CD8-positive, alpha-beta memory T cell (primary cell): ENCODE data around the gene CBFA2T3. TPM values are rescaled to one million over a fixed set of nuclear protein-coding genes. Genes with fewer than 3 reads are reported as not detected.
A peak's percentile ranks its signal among the peaks of the same experiment; 100 is the strongest.
"Not testable (repeated sequence)": the region's sequence is repeated elsewhere in the genome, so short reads cannot be mapped to it uniquely, and the experiment has no call there.

ENCODE experiments used
- CTCF ChIA-PET: fragments of 350-600 bp; sonication (Branson Sonifier 250); formaldehyde crosslinking; loops from one replicate; lab custom pipeline; 2021; ENCODE audit warnings: antibody characterized with exemption; lab: Charles Lee
- POLR2A ChIA-PET: fragments of 350-600 bp; sonication (Branson Sonifier 250); formaldehyde crosslinking; loops from one replicate; lab custom pipeline; 2021; ENCODE audit warnings: antibody characterized with exemption; lab: Charles Lee
- DNase-seq, 5 donors: peaks; one replicate each; pipeline versions ENCODE4 v3.0.0 to v3.0.0-alpha.2; 2020 to 2022; ENCODE audit warnings: mixed read lengths in 1 of 5
- H3K27ac ChIP-seq: one replicate; pipeline ENCODE4 v1.7.0; 2013; ENCODE audit warnings: low read depth, mild to moderate bottlenecking, low read length, moderate library complexity
- H3K27me3 ChIP-seq: 2 replicates; pipeline ENCODE4 v1.7.0; 2013; ENCODE audit warnings: low read length, mild to moderate bottlenecking; ENCODE audit not compliant: insufficient read depth, poor library complexity, severe bottlenecking
- H3K36me3 ChIP-seq: 2 replicates; pipeline ENCODE4 v1.7.0; 2013; ENCODE audit warnings: mild to moderate bottlenecking, low read length, moderate library complexity; ENCODE audit not compliant: insufficient read depth
- H3K4me1 ChIP-seq: 2 replicates; pipeline ENCODE4 v1.7.0; 2013; ENCODE audit warnings: mild to moderate bottlenecking, low read length, moderate library complexity; ENCODE audit not compliant: insufficient read depth
- H3K4me3 ChIP-seq: 2 replicates; pipeline ENCODE4 v1.7.0; 2013; ENCODE audit warnings: mild to moderate bottlenecking, low read length
- H3K9me3 ChIP-seq: 2 replicates; pipeline ENCODE4 v1.7.0; 2013; ENCODE audit warnings: mild to moderate bottlenecking, low read length
- H3K27ac Mint-ChIP-seq, 8 donors: one replicate each; pipeline ENCODE4 v1.8.0; 2020 to 2021; ENCODE audit warnings: mixed read lengths in 8 of 8, mild to moderate bottlenecking in 6 of 8, inconsistent platforms in 3 of 8, moderate library complexity in 3 of 8
- H3K27me3 Mint-ChIP-seq, 2 donors: one replicate each; pipeline ENCODE4 v1.8.0; 2020 to 2021; ENCODE audit warnings: mixed read lengths in 2 of 2, mild to moderate bottlenecking in 1 of 2, moderate library complexity in 1 of 2
- H3K36me3 Mint-ChIP-seq, 3 donors: one replicate each; pipeline ENCODE4 v1.8.0; 2020 to 2021; ENCODE audit warnings: mixed read lengths in 3 of 3, inconsistent platforms in 1 of 3, mild to moderate bottlenecking in 1 of 3
- H3K4me1 Mint-ChIP-seq, 3 donors: one replicate each; pipeline ENCODE4 v1.8.0; 2020 to 2021; ENCODE audit warnings: mixed read lengths in 3 of 3, inconsistent platforms in 1 of 3, mild to moderate bottlenecking in 1 of 3
- H3K4me3 Mint-ChIP-seq, 7 donors: one replicate each; pipeline ENCODE4 v1.8.0; 2020 to 2021; ENCODE audit warnings: mixed read lengths in 7 of 7, mild to moderate bottlenecking in 6 of 7, moderate library complexity in 4 of 7, inconsistent platforms in 2 of 7
- H3K9me3 Mint-ChIP-seq, 5 donors: one replicate each; pipeline ENCODE4 v1.8.0; 2020 to 2022; ENCODE audit warnings: mixed read lengths in 5 of 5, mild to moderate bottlenecking in 3 of 5, moderate library complexity in 2 of 5, inconsistent platforms in 1 of 5
- polyA plus RNA-seq: library from polyadenylated mRNA; unstranded; fragments of 300-500 nt; fragmentation: Illumina TruSeq; gene quantifications from one replicate; pipeline ENCODE4 v1.2.3, GENCODE V29; 2021
- total RNA-seq, 2 experiments: library from RNA; stranded (reverse); gene quantifications; one replicate each; pipeline ENCODE4 v1.2.3, GENCODE V29; 2021

The CBFA2T3 gene
- total and polyA plus RNA-seq, 3 experiments from 2014 or later, result 0.22 TPM; not detected in 2

DNA sequence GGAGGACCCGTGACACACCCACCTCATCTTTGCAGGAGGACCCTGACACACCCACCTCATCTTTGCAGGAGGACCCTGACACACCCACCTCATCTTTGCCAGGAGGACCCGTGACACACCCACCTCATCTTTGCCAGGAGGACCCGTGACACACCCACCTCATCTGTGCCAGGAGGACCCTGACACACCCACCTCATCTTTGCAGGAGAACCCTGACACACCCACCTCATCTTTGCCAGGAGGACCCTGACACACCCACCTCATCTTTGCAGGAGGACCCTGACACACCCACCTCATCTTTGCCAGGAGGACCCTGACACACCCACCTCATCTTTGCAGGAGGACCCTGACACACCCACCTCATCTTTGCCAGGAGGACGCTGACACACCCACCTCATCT, 31.8 kb upstream of the CBFA2T3 start:
- H3K9me3 ChIP-seq, H3K4me1 Mint-ChIP-seq, H3K27ac ChIP-seq, H3K36me3 Mint-ChIP-seq, POLR2A ChIA-PET, H3K4me3 Mint-ChIP-seq, H3K4me3 ChIP-seq, H3K4me1 ChIP-seq, H3K27me3 ChIP-seq, H3K9me3 Mint-ChIP-seq, H3K36me3 ChIP-seq, CTCF ChIA-PET: not testable (repeated sequence)
- peak in 1 of 5 donors; percentile 26 for DNase-seq
- Mint-ChIP-seq H3K27ac (peak overlapping the region in 1 of 8 donors; percentile 50), H3K27me3 (peaks cover 29 to 44% of the 10 kb centered on the region in 2 donors)

DNA sequence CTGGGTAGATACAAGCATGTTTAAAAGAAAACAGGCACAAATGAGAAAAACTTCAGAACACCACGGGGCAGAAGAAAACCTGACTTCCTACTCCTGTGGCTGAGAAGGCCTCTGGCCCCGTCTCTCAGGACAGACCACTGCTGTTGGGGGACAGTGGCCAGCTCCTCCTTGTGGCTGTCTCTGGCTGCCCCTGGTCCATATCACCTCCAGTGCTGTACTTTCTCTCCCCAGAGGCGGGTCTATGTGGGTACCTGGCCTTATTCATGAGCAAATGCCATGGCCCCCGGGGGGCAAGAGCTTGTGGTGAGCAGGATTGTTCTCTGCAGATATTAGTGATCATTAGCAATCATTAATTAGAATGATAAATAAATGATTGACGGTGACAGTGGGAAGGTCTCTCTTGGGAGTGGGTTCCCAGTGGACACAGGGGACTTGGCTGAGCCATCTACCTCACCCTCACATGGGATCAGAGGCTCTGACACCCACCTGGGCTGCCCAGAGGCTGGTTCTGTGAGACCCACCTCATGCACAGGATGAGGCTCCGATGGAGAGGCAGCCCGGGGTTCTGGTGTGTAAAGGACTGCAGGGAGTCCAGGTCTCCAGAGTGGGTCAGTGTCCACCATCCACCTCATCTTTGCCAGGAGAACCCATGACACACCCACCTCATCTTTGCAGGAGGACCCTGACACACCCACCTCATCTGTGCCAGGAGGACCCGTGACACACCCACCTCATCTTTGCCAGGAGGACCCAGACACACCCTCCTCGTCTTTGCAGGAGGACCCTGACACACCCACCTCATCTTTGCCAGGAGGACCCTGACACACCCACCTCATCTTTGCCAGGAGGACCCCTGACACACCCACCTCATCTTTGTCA, 30.6 kb upstream of the CBFA2T3 start:
- CTCF ChIA-PET, result no interaction called here
- no peak overlapping the region for H3K4me3 Mint-ChIP-seq
- H3K9me3 ChIP-seq, result no peaks in the 10 kb centered on the region
- H3K4me1 Mint-ChIP-seq, result peaks cover 0 to 8% (median 0%) of the 10 kb centered on the region in 3 donors
- POLR2A ChIA-PET, result no interaction called here
- no peak overlapping the region for H3K4me3 ChIP-seq
- H3K36me3 Mint-ChIP-seq, result no peaks in the 10 kb centered on the region
- peaks cover 24 to 37% of the 10 kb centered on the region in 2 donors for H3K27me3 Mint-ChIP-seq
- peaks cover 0 to 8% (median 0%) of the 10 kb centered on the region in 5 donors for H3K9me3 Mint-ChIP-seq
- no peak overlapping the region for H3K27ac ChIP-seq
- no peaks in the 10 kb centered on the region for H3K27me3 ChIP-seq
- H3K36me3 ChIP-seq, result no peaks in the 10 kb centered on the region
- no peak overlapping the region for H3K27ac Mint-ChIP-seq
- H3K4me1 ChIP-seq, result no peaks in the 10 kb centered on the region
- DNase-seq, result peak in 1 of 5 donors; percentile 34

DNA sequence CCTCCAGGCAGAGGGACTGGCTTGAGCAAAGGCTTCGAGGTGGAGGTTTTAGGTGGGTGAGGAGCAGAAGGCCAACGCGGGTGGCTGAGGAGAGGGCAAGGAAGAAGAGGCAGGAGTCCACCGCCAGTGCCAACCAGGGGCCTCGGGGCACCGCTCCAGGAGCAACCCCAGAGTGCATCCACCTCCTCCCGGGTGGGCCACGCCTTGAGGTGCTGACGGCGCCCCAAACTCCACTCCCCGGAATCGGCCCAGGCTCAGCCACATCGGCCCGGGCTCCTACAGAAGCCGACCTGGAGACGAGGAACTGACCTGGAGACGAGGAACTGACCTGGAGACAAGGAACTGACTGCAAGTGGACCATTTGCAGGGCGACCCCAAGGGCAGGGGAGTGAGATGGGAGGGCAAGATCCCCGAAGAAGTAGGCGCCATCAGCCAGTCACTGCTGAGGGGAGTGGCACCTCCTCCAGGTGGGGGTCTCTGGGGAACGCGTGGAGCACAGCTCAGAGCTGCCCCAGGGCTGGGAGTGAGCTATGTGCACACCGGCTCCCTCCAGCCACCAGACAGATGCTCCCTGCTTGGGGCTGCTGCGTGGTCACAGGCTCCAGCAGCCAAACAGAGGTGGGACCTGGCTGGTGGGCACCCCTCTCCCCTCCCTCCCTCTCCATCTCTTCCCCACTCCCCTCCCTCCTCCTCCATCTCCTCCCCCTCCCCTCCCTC, 29.2 kb upstream of the CBFA2T3 start:
- no peaks in the 10 kb centered on the region for H3K4me1 ChIP-seq
- H3K27me3 Mint-ChIP-seq, result peaks cover 24 to 36% of the 10 kb centered on the region in 2 donors
- H3K9me3 Mint-ChIP-seq, result peaks cover 0 to 10% (median 0%) of the 10 kb centered on the region in 5 donors
- POLR2A ChIA-PET, result no interaction called here
- no peaks in the 10 kb centered on the region for H3K36me3 Mint-ChIP-seq
- H3K4me3 Mint-ChIP-seq, result no peak overlapping the region
- H3K27ac Mint-ChIP-seq, result no peak overlapping the region
- CTCF ChIA-PET, result no interaction called here
- H3K9me3 ChIP-seq, result no peaks in the 10 kb centered on the region
- H3K27ac ChIP-seq, result no peak overlapping the region
- H3K36me3 ChIP-seq, result no peaks in the 10 kb centered on the region
- H3K27me3 ChIP-seq, result no peaks in the 10 kb centered on the region
- peaks cover 0 to 8% (median 0%) of the 10 kb centered on the region in 3 donors for H3K4me1 Mint-ChIP-seq
- H3K4me3 ChIP-seq, result no peak overlapping the region
- DNase-seq, result peak in 1 of 5 donors; percentile 19

DNA sequence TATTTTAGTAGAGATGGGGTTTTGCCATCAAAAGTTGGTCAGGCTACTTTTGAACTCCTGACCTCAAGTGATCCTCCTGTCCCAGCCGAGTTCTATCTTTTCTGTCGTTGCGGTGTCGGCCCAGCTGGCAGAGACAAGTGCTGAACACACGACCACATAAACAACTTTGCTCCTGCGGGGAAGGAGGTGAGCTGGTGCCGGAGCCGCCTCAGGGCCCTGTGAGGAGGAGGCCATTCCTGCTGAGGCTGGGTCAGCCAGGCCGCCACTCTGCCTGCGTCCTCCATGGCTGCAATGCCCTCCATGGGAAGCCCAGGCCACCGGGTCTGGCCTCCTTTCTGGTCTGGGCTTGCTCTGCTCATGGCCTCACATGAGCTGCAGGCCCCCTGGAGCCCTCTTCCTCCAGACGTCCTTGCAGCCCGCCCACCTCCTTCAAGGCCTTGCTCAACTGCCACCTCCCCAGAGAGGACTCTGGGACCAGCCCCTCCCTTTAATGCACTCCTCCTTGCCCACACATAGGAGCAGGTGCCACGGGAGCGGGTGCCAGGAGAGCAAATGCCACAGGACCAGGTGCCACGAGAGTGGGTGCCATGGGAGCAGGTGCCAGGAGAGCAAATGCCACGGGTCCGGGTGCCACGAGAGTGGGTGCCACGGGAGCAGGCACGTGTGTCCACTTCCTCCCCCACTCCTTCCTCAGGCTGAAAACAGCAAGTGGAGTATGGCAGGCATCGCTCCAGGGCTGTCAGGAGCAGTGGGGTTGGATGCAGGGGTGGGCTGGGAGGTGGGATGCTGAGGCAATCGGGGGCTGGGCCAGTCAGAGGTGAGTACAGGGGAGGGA, 28.4 kb upstream of the CBFA2T3 start:
- peak in 1 of 5 donors; percentile 14 for DNase-seq

GRCh38 chr16:89004209-89004831, 27.3 kb upstream of the CBFA2T3 start:
- DNase-seq, result no peak
- ChIA-PET CTCF (no interaction called here), POLR2A (no interaction called here)
- H3K9me3 Mint-ChIP-seq, result peaks cover 0 to 4% (median 2%) of the 10 kb centered on the region in 5 donors
- H3K27ac Mint-ChIP-seq, result no peak overlapping the region
- H3K27me3 ChIP-seq, result no peaks in the 10 kb centered on the region
- no peaks in the 10 kb centered on the region for H3K9me3 ChIP-seq
- no peak overlapping the region for H3K4me3 ChIP-seq
- peaks cover 4 to 14% (median 7%) of the 10 kb centered on the region in 3 donors for H3K4me1 Mint-ChIP-seq
- H3K4me1 ChIP-seq, result no peaks in the 10 kb centered on the region
- no peaks in the 10 kb centered on the region for H3K36me3 ChIP-seq
- H3K27ac ChIP-seq, result peak overlapping the region; percentile 64
- H3K36me3 Mint-ChIP-seq, result no peaks in the 10 kb centered on the region
- no peak overlapping the region for H3K4me3 Mint-ChIP-seq
- peaks cover 17 to 37% of the 10 kb centered on the region in 2 donors for H3K27me3 Mint-ChIP-seq

More for the DNA sequence above, 28.4 kb upstream of the CBFA2T3 start:
- Histone ChIP-seq H3K27ac (no peak overlapping the region), H3K9me3 (no peaks in the 10 kb centered on the region), H3K36me3 (no peaks in the 10 kb centered on the region), H3K27me3 (no peaks in the 10 kb centered on the region), H3K4me1 (no peaks in the 10 kb centered on the region), H3K4me3 (no peak overlapping the region)
- Mint-ChIP-seq H3K4me3 (no peak overlapping the region), H3K27ac (no peak overlapping the region), H3K4me1 (peaks cover 0 to 8% (median 0%) of the 10 kb centered on the region in 3 donors), H3K27me3 (peaks cover 22 to 41% of the 10 kb centered on the region in 2 donors), H3K9me3 (peaks cover 0 to 11% (median 0%) of the 10 kb centered on the region in 5 donors), H3K36me3 (no peaks in the 10 kb centered on the region)
- POLR2A ChIA-PET, result no interaction called here
- CTCF ChIA-PET, result no interaction called here

DNA sequence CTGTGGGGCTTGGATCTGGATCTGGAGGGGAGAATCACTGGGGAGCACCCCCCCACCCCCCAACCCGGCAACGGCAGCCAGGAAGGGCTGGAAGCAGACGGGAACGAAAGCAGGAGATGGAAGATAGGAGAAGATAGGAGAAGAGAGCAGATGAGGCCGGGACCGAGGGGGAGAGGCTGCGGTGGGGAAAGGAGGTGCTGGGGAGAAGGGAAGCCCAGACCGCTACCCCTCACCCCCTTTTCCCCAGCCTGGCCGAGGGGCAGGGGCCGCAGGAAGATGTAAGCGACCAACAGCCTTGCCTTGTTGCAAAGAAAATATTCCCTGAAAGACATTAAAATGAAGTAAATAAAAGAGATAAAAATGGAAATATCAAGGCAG, 26.8 kb upstream of the CBFA2T3 start:
- H3K4me3 Mint-ChIP-seq, result no peak overlapping the region
- ChIA-PET CTCF (no interaction called here), POLR2A (no interaction called here)

More for the DNA sequence above, 26.8 kb upstream of the CBFA2T3 start:
- H3K27me3 Mint-ChIP-seq, result peaks cover 19 to 40% of the 10 kb centered on the region in 2 donors
- peaks cover 4 to 19% (median 10%) of the 10 kb centered on the region in 3 donors for H3K4me1 Mint-ChIP-seq
- peaks cover 0 to 7% (median 2%) of the 10 kb centered on the region in 5 donors for H3K9me3 Mint-ChIP-seq
- Histone ChIP-seq H3K4me3 (no peak overlapping the region), H3K27ac (peak overlapping the region; percentile 64), H3K27me3 (no peaks in the 10 kb centered on the region), H3K9me3 (no peaks in the 10 kb centered on the region), H3K36me3 (no peaks in the 10 kb centered on the region), H3K4me1 (no peaks in the 10 kb centered on the region)
- no peaks in the 10 kb centered on the region for H3K36me3 Mint-ChIP-seq
- no peak for DNase-seq
- peak overlapping the region in 1 of 8 donors; percentile 85 for H3K27ac Mint-ChIP-seq
